HG02763 (cell line): ENCODE results near the gene EMC9.
A peak's percentile ranks its signal among the peaks of the same experiment; 100 is the strongest.

ENCODE experiments used
- ATAC-seq: cut with Tn5 transposase; IDR thresholded peaks from one replicate; pipeline ENCODE4 v1.9.1; 2021; ENCODE audit warnings: mild to moderate bottlenecking, moderate library complexity; ENCODE audit not compliant: unreplicated experiment

The EMC9 gene

GRCh38 chr14:24141097-24141880 lies at the start of gene EMC9:
TSS of gene EMC9 (minus strand) at chr14:24141591. CDS start at chr14:24141304, 287 bp downstream.
- ATAC-seq = peak; percentile 83

DNA sequence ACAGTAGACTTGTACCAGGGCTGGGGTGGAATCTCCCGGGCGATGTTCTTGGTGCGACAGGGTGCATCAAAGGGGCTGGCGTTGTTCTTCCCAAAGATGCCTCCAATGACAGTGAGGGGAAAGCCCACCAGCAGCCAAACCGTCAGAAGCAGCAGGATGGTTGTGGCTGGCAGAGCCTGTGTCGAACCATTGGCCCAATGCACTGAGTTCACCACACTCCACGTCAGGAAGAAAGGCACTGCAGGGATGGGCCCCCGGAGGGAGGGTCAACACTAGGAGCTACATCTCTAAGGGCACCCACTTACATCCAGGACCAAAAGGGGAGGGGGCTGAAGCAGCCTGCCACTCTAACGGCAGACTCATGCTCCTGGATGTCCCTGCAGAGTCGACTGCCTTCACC lies 49.0 kb upstream of the EMC9 start:
- no peak for ATAC-seq

GRCh38 chr14:24189460-24189859 lies 48.1 kb upstream of the EMC9 start:
- no peak for ATAC-seq

GRCh38 chr14:24189059-24189375 lies 47.6 kb upstream of the EMC9 start:
- no peak for ATAC-seq

GRCh38 chr14:24188251-24189058 lies 47.1 kb upstream of the EMC9 start, which contains the start of gene IPO4:
TSS of gene IPO4 (minus strand) at chr14:24188816. CDS start at chr14:24188787, 29 bp downstream.
- ATAC-seq = peak; percentile 85

DNA sequence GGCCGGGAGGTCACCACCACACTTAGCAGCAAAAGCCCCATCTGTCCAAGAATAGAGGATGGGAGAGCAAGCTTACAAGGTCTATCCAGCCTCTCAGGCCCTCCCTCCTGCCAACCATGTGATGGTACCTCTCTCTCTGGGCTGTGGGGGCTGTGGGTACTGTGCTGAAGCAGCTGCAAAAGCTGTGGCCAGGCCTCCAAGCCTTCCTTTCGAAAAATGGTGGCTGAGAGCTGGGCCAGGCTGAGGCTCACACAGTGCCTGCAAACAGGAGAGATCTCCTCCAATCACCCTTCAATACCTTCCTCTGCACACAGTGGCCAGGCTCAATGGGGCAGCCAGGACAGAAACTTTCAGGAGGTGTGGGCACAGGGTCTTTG lies 46.1 kb upstream of the EMC9 start:
- ATAC-seq = no peak

DNA sequence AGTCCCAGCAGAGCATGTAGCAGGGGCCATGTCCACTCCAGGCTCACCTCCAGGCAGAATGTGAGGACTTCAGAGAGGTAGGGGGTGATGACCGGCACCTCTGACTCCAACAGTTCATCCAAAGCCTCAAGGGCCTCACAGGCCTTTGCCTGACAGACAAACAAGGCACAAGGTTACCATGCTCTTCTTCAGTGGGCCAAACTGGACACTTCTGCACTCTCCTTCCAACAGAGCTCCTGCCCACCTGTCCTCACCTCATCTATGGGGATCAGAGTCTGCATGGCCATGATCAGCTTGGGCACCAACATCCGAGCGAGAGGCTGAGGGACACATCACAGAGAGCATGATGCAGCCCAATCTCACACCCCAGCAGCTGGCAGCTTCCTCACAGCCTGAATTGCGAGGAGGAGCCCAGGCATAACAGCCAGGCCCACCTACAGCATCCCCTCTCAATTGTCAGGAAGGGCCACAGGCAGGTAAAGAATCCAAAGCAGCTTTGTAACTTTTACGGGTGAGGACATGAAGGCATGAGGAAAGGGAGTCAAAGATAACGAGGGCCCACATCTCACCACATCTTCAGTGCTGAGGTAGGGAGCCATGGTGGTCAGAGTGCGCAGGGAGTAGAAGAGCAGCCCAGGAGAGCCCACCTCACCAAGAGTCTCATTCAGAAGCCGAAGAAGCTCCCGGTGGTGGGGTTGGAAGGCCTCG lies 45.6 kb upstream of the EMC9 start:
- ATAC-seq = no peak

- no peak for ATAC-seq
Observed at GRCh38 chr14:24185741-24186140, 44.4 kb upstream of the EMC9 start.

GRCh38 chr14:24185026-24185425 lies 43.6 kb upstream of the EMC9 start:
- ATAC-seq = no peak

DNA sequence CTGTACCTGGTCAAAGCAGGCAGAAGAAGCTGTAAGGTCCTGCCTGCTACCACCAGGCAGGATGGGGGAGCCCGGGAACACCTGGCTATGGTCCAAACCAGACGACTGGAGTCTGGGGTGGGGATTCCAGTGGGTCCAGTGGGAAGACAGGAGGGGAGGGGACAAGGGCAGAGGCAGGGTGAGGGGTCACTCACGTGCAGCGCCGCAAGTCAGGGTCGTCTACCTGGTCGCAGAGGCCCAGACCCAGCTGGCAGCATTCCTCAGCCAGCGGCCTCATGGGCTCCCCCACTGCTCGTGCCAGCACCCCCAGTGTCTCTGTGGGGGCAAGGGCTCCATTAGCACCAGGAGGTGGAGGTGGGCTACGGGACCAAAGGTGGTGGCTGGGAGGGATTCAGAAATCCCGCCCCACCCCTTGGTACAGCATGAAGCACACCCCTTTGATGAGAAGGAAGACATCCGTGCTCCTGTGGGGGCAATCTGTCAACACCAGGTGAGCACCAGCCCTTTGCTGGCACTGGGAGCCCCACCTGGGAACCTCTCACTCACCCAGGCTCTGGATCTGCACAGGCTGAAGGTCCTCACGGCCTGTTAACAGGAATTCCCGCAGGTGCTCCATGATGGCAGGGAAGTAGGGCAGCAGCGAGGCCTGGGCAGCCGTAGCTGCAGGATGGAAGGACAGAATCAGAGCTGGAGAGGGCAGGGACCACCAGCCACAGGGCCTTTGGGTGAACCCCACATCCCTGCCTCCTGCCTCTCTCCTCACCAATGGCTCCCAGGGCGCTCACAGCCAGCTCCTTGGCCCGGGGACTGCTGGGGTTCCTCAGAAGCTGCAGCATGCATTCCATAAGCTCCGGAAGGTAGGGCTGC lies 42.9 kb upstream of the EMC9 start:
- ATAC-seq = no peak

- no peak for ATAC-seq
Observed at GRCh38 chr14:24183014-24183481, 41.7 kb upstream of the EMC9 start.

DNA sequence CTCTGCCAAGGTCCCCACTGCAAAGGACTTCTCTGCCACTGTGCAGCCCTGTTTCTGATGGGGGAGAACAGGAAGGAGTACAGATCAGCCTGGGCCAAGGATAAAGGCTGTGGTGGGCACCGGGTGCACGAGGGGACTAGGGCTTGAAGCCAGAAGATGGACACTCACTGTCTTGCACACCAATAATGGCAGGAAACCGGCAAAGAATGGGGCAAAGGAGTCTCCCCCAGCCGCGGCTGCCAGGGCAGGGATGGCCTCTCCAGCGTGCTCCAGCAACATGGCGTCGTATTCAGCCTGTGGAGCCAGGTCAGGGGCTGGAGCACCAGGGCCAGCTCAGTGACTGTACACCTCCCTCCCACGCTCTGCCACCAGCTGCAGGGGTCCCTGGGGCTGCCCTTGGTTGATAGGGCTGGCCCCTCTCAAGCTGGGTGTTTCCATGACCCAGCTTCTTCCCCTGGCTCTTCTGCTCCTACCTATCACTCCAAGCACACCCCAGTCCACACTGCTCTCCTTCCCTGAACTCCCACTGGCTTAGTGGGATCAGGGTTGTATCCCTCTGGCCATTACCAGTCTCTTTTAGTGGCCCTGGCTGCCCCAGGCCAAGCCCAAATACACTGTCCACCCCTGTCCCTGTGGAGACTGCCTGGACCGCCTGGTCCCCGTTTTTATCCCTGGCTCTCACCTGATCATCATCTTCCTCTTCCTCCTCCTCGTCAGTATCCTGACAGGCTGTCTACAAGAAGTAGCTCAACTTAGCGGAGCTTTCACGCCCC lies 40.9 kb upstream of the EMC9 start:
- no peak for ATAC-seq

DNA sequence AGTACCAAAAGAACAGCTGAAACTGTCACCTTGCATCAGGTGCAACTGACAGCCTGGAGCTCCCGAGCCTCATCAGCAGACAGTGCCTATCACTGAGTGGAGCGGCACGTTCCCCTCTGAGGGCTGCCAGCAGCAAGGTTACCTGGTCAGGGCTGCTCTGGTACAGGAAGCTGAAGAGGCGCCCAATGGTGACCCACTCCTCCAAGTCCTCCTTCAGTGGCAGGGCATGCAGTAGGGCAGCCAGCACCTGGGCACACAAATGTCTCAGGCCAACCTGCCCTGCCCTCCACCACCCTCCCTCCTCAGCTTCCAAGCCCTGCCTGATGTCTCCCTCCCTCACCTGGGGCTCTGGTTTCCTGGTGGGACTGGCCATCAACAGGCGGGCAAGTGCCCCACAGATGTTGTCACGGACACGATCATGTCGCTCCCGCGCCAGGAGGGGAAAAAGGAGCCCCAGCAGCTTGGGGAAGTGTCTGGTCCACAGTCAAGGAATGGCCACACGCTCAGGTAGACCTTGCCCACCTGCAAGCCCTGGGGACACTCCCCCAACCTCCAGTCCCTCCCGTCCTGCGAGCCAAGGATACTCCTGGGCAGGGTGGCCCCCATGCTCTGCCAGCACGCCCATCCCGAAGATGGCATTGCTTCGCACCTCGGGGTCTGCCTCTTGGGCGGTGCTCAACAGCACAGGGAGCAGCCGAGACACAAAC lies 40.1 kb upstream of the EMC9 start:
- no peak for ATAC-seq

DNA sequence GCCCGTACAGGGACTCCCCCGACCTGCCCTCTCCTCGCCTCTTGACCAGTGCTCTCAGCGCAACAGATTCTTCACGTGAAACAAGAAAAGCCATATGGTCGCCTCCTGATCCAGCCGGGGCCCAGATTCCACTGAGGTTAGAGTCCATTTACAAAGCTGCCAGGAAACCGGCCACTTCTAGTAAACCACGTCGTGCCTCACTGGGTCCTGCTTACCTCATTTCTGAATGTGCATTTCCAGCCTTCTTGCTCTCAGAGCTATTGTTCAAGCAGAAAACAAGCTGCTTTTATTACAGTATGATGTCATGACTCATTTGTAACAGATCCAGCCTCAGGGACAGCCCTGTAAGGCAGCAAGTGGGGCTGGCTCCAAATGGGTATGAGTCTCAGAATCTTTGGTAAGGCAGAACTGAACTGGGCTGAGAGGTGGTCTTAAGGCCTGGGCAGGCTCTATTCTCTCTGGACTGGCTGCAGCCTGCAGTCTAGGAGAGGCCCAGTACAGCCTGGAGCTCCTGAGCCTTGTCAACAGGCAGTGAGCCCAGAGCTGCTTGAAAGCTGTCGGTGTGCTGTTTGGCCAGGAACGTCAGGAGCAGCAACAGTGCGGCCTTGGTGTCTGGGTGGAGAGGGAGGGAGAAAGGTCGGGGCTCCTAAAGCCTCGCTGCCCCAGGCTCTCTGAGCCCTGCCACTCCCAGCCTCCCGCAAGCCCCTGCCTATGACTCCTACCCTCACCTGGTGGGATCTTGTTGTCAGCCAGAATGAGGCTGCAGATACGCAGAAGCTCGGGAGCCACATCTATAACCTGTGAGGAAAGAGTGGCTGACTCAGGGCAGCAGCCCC lies 38.8 kb upstream of the EMC9 start:
- ATAC-seq = no peak

DNA sequence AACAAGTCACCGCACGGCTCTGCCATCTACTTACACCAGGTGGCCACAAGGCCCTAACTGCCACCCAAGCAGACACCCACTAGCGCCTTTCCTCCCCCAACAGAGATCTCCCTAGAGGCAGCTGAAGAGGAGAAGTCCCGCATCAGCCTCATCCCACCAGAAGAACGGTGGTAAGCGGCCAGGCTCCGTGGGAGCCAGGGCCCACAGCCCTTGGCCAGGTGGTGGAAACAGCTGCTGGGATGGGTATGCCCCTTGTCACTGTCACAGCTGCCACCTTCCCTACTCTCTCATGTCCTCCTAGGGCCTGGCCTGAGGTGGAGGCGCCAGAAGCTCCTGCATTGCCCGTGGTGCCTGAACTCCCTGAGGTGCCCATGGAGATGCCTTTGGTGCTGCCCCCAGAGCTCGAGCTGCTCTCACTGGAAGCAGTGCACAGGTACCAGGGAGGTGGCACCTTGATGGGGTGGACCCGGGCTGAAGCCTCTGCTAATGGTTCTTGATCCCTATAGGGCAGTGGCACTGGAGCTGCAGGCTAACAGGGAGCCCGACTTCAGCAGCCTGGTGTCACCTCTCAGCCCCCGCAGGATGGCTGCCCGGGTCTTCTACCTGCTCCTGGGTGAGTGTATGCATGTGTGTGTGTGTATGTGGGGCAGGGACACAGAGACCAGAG lies 38.0 kb upstream of the EMC9 start:
- ATAC-seq = no peak

- no peak for ATAC-seq
Observed at GRCh38 chr14:24178399-24179178, 37.2 kb upstream of the EMC9 start.

- no peak for ATAC-seq
Observed at GRCh38 chr14:24177891-24178290, 36.5 kb upstream of the EMC9 start.
